Type B pancreatic cell (in vitro differentiated cells): ENCODE results near the gene NAXD. TPM values are rescaled to one million over a fixed set of nuclear protein-coding genes. Genes with fewer than 3 reads are reported as not detected.

Experiments
- DNase-seq: peaks from one replicate; pipeline ENCODE4 v3.0.0; 2021; ENCODE audit warnings: mixed read lengths; ENCODE audit not compliant: unreplicated experiment; ENCODE audit errors: extremely low spot score
- H3K27ac Mint-ChIP-seq: 2 replicates; pipeline ENCODE4 v1.8.0; 2021; ENCODE audit warnings: mild to moderate bottlenecking, mixed read lengths
- H3K27me3 Mint-ChIP-seq: 2 replicates; pipeline ENCODE4 v1.8.0; 2021; ENCODE audit warnings: mixed read lengths
- H3K36me3 Mint-ChIP-seq: 2 replicates; pipeline ENCODE4 v1.8.0; 2021; ENCODE audit warnings: mixed read lengths
- H3K4me1 Mint-ChIP-seq: one replicate; pipeline ENCODE4 v1.8.0; 2021; ENCODE audit warnings: mixed read lengths; ENCODE audit not compliant: unreplicated experiment
- H3K4me3 Mint-ChIP-seq: 2 replicates; pipeline ENCODE4 v1.8.0; 2021; ENCODE audit warnings: mild to moderate bottlenecking, mixed read lengths
- H3K9me3 Mint-ChIP-seq: 2 replicates; pipeline ENCODE4 v1.8.0; 2021; ENCODE audit warnings: mixed read lengths
- CTCF ChIP-seq: fragments of 200-600 bp; sonication (generic); conservative IDR thresholded peaks from 2 replicates; pipeline ENCODE4 v1.5.0; 2021; ENCODE audit warnings: antibody characterized with exemption, mild to moderate bottlenecking
- total RNA-seq: library from RNA; stranded (reverse); gene quantifications from 2 replicates; pipeline ENCODE4 v1.2.1, GENCODE V29; 2021; ENCODE audit warnings: low replicate concordance

Gene NAXD
- total RNA-seq, 1 donor from 2014 or later = 39.5 TPM

GRCh38 chr13:110578363-110578762, 37.0 kb upstream of the NAXD start:
- no peak for DNase-seq
- Mint-ChIP-seq H3K9me3 (no peaks in the 10 kb centered on the region), H3K4me3 (no peak overlapping the region), H3K27me3 (peaks cover 9% of the 10 kb centered on the region), H3K4me1 (peaks cover 19% of the 10 kb centered on the region), H3K27ac (no peak overlapping the region), H3K36me3 (no peaks in the 10 kb centered on the region)
- no peak for TF ChIP-seq CTCF

- no peak for DNase-seq
- H3K9me3 Mint-ChIP-seq = no peaks in the 10 kb centered on the region
- H3K4me1 Mint-ChIP-seq = peaks cover 12% of the 10 kb centered on the region
- H3K27me3 Mint-ChIP-seq = no peaks in the 10 kb centered on the region
- no peak for TF ChIP-seq CTCF
- no peaks in the 10 kb centered on the region for H3K36me3 Mint-ChIP-seq
- H3K27ac Mint-ChIP-seq = no peak overlapping the region
- H3K4me3 Mint-ChIP-seq = no peak overlapping the region
Measured at GRCh38 chr13:110580800-110581199, 34.5 kb upstream of the NAXD start.

GRCh38 chr13:110581506-110582185, 33.7 kb upstream of the NAXD start:
- peaks cover 8% of the 10 kb centered on the region for H3K4me1 Mint-ChIP-seq

GRCh38 chr13:110582421-110582954, 32.9 kb upstream of the NAXD start:
- peak overlapping the region; percentile 7 for H3K27ac Mint-ChIP-seq
- TF ChIP-seq CTCF = no peak
- H3K9me3 Mint-ChIP-seq = no peaks in the 10 kb centered on the region
- no peak for DNase-seq
- H3K27me3 Mint-ChIP-seq = no peaks in the 10 kb centered on the region
- no peaks in the 10 kb centered on the region for H3K36me3 Mint-ChIP-seq
- peaks cover 4% of the 10 kb centered on the region for H3K4me1 Mint-ChIP-seq
- H3K4me3 Mint-ChIP-seq = no peak overlapping the region

More at GRCh38 chr13:110581506-110582185, 33.7 kb upstream of the NAXD start:
- no peak for TF ChIP-seq CTCF
- Mint-ChIP-seq H3K9me3 (no peaks in the 10 kb centered on the region), H3K36me3 (no peaks in the 10 kb centered on the region), H3K27ac (no peak overlapping the region), H3K4me3 (no peak overlapping the region), H3K27me3 (no peaks in the 10 kb centered on the region)
- no peak for DNase-seq

DNA sequence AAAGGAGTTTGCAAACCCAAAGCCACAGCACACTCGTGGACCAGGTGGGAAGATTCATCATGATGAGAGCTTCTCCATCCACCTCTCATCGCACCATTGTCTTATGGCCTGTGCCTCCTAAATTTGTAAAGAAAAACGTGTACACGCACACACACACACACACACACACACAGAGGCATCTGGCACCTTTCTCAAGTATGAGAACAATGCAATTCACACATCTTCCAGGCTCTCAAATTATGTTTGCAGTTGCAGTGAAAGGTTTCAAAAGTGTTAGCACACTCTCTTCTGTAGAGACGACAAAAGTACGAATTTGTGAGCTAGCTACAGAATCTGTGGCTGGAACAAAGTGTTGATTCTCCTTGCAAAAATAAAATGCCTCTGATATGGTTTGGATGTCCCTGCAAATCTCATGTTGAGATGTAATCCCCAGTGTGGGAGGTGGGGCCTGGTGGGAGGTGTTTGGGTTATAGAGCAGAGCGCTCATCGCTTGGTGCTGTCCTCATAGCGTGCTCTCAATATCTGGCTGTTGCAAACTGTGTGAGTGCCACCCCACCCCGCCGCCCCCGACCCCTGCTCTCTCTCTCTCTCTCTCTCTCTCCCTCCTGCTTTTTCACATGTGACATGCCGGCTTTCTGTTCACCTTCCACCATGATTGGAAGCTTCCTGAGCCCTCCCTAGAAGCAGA, 32.0 kb upstream of the NAXD start:
- no peak for TF ChIP-seq CTCF
- Mint-ChIP-seq H3K9me3 (no peaks in the 10 kb centered on the region), H3K4me1 (peaks cover 4% of the 10 kb centered on the region), H3K27me3 (no peaks in the 10 kb centered on the region), H3K36me3 (no peaks in the 10 kb centered on the region), H3K27ac (no peak overlapping the region), H3K4me3 (no peak overlapping the region)
- DNase-seq = no peak
